Upper lobe of left lung (tissue), 4 donors: ENCODE results near the gene GPR158.

Experiments used
- CTCF ChIP-seq, 6 experiments: fragments of 450-650 bp in 4 of 6; fragments of 200-600 bp in 2 of 6; sonication (generic) in 2 of 6; IDR thresholded peaks; one replicate each; pipeline ENCODE4 v1.5.1; 2016 to 2019; ENCODE audit warnings: antibody characterized with exemption in 6 of 6
- EP300 ChIP-seq, 4 donors: sonication (generic); formaldehyde crosslinking; IDR thresholded peaks; one replicate each; pipeline ENCODE4 v1.5.1; 2017; ENCODE audit warnings: antibody characterized with exemption in 4 of 4, control low read depth in 2 of 4
- POLR2A ChIP-seq, 4 donors: fragments of 450-650 bp; IDR thresholded peaks; one replicate each; pipeline ENCODE4 v1.5.1; 2016 to 2017; ENCODE audit warnings: antibody characterized with exemption in 4 of 4, mild to moderate bottlenecking in 2 of 4

- TF ChIP-seq CTCF (IDR thresholded peaks at IDR 0.05) (no peak), POLR2A (IDR thresholded peaks at IDR 0.05) (no peak), EP300 (IDR thresholded peaks at IDR 0.05) (no peak)
Measured at GRCh38 chr10:25614652-25615051, 439.9 kb downstream of the GPR158 start.
